Thyroid gland (tissue), 4 donors: Measurements from ENCODE around the gene RNFT2. TPM values are rescaled to one million over a fixed set of nuclear protein-coding genes. Genes with fewer than 3 reads are reported as not detected.
A peak's percentile ranks its signal among the peaks of the same experiment; 100 is the strongest.
"Not testable (repeated sequence)": the region's sequence is repeated elsewhere in the genome, so short reads cannot be mapped to it uniquely, and the experiment has no call there.

Experiments used
- DNase-seq, 2 donors: peaks; one replicate each; pipeline ENCODE4 v3.0.0-alpha.2; 2019
- H3K27ac ChIP-seq, 3 donors: fragments of 200-600 bp; sonication (generic); 1 replicate in 2 of 3; 2 replicates in 1 of 3; pipeline ENCODE4 v1.5.1; 2016 to 2019; ENCODE audit warnings: mild to moderate bottlenecking in 1 of 3, moderate library complexity in 1 of 3
- H3K27me3 ChIP-seq: fragments of 200-600 bp; sonication (generic); one replicate; pipeline ENCODE4 v1.5.1; 2019
- H3K36me3 ChIP-seq, 2 donors: fragments of 200-600 bp; sonication (generic); one replicate each; pipeline ENCODE4 v1.5.1; 2016 to 2019
- H3K4me1 ChIP-seq, 2 donors: fragments of 200-600 bp; sonication (generic); one replicate each; pipeline ENCODE4 v1.5.1; 2017 to 2019
- H3K4me3 ChIP-seq, 3 donors: fragments of 200-600 bp; sonication (generic); replicated peaks in 1 of 3; 1 replicate in 2 of 3; 2 replicates in 1 of 3; pipeline ENCODE4 v1.5.1; 2016; ENCODE audit warnings: mild to moderate bottlenecking in 1 of 3
- H3K9me3 ChIP-seq: fragments of 200-600 bp; sonication (generic); one replicate; pipeline ENCODE4 v1.5.1; 2017
- POLR2A ChIP-seq, 2 donors: fragments of 450-650 bp; IDR thresholded peaks; one replicate each; pipeline ENCODE4 v1.6.1; 2017; ENCODE audit warnings: antibody characterized with exemption in 2 of 2, mild to moderate bottlenecking in 2 of 2, moderate library complexity in 1 of 2
- WGBS, 2 donors: methylation state at CpG; one replicate each; pipeline ENCODE4 v1.1.5; 2017; 5-methylcytosine and 5-hydroxymethylcytosine counted together
- intact Hi-C: fragments of 100-400 bp; cut with DNase I; formaldehyde crosslinking; loops from one replicate; pipeline ENCODE4 v1.15.1; 2023
- total RNA-seq, 4 donors: library from RNA; depleted of rRNA; stranded (reverse); fragments of >200 nt; gene quantifications; one replicate each; pipeline ENCODE4 v1.2.3, GENCODE V29; 2016
- TF ChIP-seq, protein P1 (sequence below), 6 experiments: fragments of 200-600 bp in 3 of 6; fragments of 450-650 bp in 3 of 6; sonication (generic) in 3 of 6; IDR thresholded peaks; one replicate each; pipeline ENCODE4 v1.5.1; 2016 to 2019; ENCODE audit warnings: antibody characterized with exemption in 6 of 6, mild to moderate bottlenecking in 2 of 6, inconsistent platforms in 1 of 6, moderate library complexity in 1 of 6

The RNFT2 gene
- total RNA-seq, 4 donors from 2014 or later: 2.3 to 5.0 (median 4.5) TPM

DNA sequence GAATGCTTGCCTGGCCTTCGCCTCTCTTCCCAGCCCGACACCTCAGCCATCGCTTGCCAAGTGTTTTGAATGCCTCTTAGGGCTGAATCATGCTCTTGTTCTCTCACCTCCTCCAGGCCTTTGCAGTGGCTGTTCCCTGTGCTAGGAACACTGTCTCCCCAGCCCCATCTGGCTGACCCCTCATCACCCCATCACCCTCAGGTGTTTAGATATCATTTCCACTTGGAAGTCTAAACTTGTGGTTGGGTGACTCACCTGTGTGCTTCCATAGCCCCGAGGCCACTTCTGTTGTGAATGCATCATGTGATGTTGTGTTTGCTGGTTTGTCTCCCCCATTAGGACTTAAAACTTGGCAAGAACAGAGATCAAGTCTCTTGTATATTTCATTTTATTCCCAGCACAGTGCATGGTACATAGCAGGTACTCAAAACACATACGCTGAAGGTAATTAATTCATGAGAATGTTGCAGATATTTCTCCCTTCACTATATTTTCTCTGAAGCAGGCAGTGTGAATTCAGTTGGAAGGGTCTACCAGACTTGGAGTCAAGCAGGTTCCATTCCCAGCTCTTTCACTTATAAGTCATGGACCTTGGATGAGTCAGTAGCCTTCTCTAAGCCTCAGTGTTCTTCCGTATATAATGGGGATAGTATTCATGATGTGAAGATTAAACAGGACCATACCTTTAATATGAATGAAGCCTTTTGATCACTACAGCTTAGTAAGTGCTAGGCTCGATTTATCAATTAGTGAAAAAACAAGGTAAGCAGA lies 75.3 kb downstream of the RNFT2 start:
- no peaks in the 10 kb centered on the region for H3K9me3 ChIP-seq
- no peaks in the 10 kb centered on the region for H3K36me3 ChIP-seq
- intact Hi-C loops: no loop called here
- WGBS, 2 donors: 81 to 92% methylated on average over 7 of the region's 7 CpGs
- no peak for TF ChIP-seq POLR2A (IDR thresholded peaks at IDR 0.05)
- TF ChIP-seq, protein P1, sequence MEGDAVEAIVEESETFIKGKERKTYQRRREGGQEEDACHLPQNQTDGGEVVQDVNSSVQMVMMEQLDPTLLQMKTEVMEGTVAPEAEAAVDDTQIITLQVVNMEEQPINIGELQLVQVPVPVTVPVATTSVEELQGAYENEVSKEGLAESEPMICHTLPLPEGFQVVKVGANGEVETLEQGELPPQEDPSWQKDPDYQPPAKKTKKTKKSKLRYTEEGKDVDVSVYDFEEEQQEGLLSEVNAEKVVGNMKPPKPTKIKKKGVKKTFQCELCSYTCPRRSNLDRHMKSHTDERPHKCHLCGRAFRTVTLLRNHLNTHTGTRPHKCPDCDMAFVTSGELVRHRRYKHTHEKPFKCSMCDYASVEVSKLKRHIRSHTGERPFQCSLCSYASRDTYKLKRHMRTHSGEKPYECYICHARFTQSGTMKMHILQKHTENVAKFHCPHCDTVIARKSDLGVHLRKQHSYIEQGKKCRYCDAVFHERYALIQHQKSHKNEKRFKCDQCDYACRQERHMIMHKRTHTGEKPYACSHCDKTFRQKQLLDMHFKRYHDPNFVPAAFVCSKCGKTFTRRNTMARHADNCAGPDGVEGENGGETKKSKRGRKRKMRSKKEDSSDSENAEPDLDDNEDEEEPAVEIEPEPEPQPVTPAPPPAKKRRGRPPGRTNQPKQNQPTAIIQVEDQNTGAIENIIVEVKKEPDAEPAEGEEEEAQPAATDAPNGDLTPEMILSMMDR (IDR thresholded peaks at IDR 0.05): no peak
- H3K4me1 ChIP-seq: peaks cover 1 to 6% of the 10 kb centered on the region in 2 donors
- H3K4me3 ChIP-seq: no peak overlapping the region
- H3K27me3 ChIP-seq: no peaks in the 10 kb centered on the region
- no peak overlapping the region for H3K27ac ChIP-seq
- DNase-seq: no peak

- H3K9me3 ChIP-seq, H3K27ac ChIP-seq, intact Hi-C loops, H3K27me3 ChIP-seq, H3K36me3 ChIP-seq, H3K4me1 ChIP-seq, DNase-seq, H3K4me3 ChIP-seq: not testable (repeated sequence)
- 81 to 82% methylated on average over 10 of the region's 10 CpGs for WGBS, 2 donors
These were observed 76.7 kb downstream of the RNFT2 start for GRCh38 chr12:116814766-116815165.

DNA sequence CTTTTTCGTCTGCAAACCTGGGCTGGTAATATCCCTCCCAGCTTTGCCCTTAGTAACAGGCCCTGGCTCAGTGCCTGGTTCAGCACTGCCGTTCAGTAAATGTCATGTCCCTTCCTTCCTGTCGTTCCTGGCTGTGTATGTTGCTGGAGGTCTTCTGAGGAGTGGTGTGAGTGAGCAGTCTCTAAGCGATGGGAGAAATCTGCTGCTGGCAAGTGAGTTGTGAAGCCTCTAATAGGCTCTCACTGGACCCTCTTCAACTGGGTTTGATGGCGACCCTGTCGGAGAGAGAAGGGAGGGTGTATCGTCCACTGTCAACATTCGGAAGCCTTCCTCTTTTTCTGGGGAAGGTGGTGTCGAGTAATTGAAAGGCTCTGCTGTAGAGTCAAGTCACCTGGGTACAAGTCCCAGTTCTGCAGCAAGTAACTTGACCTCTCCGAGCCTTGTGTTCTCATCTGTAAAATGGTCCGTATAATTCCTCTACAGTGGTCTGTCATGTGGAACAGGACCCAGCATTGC lies 80.3 kb downstream of the RNFT2 start:
- H3K4me3 ChIP-seq: peak overlapping the region; percentile 22 to 56 (median 55)
- 23 to 32% methylated on average over 11 of the region's 11 CpGs for WGBS, 2 donors
- TF ChIP-seq POLR2A (IDR thresholded peaks at IDR 0.05): no peak
- TF ChIP-seq, protein P1 (IDR thresholded peaks at IDR 0.05): no peak
- intact Hi-C loops: no loop called here
- peaks cover 5 to 8% of the 10 kb centered on the region in 2 donors for H3K4me1 ChIP-seq
- H3K9me3 ChIP-seq: no peaks in the 10 kb centered on the region
- peak overlapping the region; percentile 77 to 89 (median 80) for H3K27ac ChIP-seq
- no peaks in the 10 kb centered on the region for H3K27me3 ChIP-seq
- DNase-seq: peak; percentile 57 to 63
- no peaks in the 10 kb centered on the region for H3K36me3 ChIP-seq

- Histone ChIP-seq H3K27ac (peak overlapping the region; percentile 77 to 89 (median 80)), H3K4me1 (peaks cover 5 to 8% of the 10 kb centered on the region in 2 donors), H3K4me3 (peak overlapping the region; percentile 22 to 56 (median 55)), H3K9me3 (no peaks in the 10 kb centered on the region), H3K27me3 (no peaks in the 10 kb centered on the region), H3K36me3 (no peaks in the 10 kb centered on the region)
- DNase-seq: peak; percentile 88 to 89
- TF ChIP-seq POLR2A (IDR thresholded peaks at IDR 0.05): peak in 1 of 2 donors; percentile 78
- TF ChIP-seq, protein P1 (IDR thresholded peaks at IDR 0.05): peak in 1 of 6 experiments; percentile 37
- WGBS, 2 donors: 1 to 3% methylated on average over 34 to 52 of the region's 70 CpGs
- intact Hi-C loops: no loop called here
These were observed 81.1 kb downstream of the RNFT2 start for GRCh38 chr12:116818948-116819832.

GRCh38 chr12:116820064-116820656 lies 82.0 kb downstream of the RNFT2 start:
- no peak for TF ChIP-seq POLR2A (IDR thresholded peaks at IDR 0.05)
- TF ChIP-seq, protein P1 (IDR thresholded peaks at IDR 0.05): no peak
- H3K36me3 ChIP-seq: no peaks in the 10 kb centered on the region
- H3K9me3 ChIP-seq: no peaks in the 10 kb centered on the region
- DNase-seq: peak in 1 of 2 donors; percentile 5
- H3K4me3 ChIP-seq: no peak overlapping the region
- H3K27me3 ChIP-seq: no peaks in the 10 kb centered on the region
- whole genome bisulfite sequencing, 2 donors: 86 to 90% methylated on average over 10 of the region's 10 CpGs
- intact Hi-C loops: no loop called here
- H3K4me1 ChIP-seq: peaks cover 5 to 8% of the 10 kb centered on the region in 2 donors
- H3K27ac ChIP-seq: no peak overlapping the region
